NCI-H345 treated with DMSO at 0.1 percent for 48 hours (cell line): ENCODE results near the gene BOK.
"Not testable (repeated sequence)": the region's sequence is repeated elsewhere in the genome, so short reads cannot be mapped to it uniquely, and the experiment has no call there.

Source experiments
- DNase-seq: peaks from one replicate; lab custom pipeline; 2025; ENCODE audit not compliant: unreplicated experiment; lab: John Stamatoyannopoulos, UW

Gene BOK

GRCh38 chr2:241555711-241556110, 2.8 kb upstream of the BOK start:
- DNase-seq: no peak

- DNase-seq: no peak
These were observed 1.8 kb upstream of the BOK start for GRCh38 chr2:241556746-241557145.

DNA sequence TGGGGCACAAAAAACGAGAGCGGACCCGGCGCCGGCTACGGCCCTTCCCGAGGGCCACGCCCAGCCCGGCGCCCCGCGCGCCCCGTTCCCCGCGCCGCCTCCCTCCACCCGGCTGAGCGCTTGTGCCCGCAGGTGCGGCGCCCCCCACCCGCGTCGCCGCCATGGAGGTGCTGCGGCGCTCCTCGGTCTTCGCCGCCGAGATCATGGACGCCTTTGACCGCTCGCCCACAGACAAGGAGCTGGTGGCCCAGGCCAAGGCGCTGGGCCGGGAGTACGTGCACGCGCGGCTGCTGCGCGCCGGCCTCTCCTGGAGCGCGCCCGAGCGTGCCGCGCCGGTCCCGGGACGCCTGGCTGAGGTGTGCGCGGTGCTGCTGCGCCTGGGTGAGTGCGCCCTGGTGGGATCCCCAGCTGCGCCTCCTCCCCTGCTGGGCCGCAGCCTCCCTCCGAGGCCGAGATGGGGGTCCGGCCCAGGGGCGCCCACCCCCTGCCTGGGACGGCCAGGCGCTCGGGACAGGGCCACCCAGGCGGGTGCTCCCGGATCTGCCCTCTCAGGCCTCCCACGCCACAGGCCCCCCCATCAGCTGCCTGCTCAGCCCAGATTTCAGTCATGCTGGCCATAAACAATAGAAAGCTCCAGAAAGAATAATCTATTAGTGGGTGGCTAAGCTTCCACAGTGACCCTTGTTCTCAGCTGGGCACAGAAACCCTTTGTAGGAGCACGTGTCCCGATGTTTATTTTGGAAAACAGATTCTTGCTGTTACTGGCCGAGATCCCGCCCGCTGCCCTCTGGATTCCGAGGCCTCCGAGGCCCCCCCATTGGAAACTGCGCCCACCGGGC, 997 bp downstream of the BOK start:
- no peak for DNase-seq

DNA sequence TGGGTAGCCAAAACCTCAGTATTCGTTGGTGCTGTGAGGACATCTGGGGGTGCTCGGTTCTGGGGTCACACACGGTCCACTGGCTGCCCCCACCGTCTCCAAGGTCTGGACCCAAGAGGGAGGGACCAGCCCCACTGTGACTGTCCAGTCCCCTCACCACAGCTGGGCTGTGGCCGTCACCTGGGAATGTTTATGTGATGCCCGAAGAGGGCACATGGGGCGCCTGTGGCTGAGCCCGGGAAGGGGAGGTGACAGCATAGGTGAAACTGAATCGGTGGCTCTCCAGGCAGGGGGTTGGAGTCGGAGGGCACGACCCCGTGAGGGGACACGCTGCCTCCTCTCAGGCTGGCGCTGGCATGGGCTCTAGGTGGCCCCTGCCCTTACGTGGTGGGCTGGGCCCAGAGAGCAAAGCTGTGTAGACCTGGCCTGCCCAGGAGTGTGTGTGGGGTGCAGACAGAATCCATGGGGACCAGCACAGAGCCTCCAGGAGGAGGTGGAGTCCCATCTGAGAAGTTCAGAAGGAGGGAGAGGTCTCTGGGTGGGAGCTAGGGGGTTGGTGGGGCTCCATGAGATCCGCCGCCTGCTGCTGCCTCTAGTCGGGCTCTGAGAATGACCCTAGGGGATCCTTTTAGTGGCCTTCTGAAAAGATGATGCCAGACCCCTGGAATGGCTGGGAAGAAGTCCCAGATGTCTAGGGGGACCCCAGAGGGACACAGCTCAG, 1.8 kb downstream of the BOK start:
- DNase-seq: no peak

GRCh38 chr2:241560883-241561474, 2.4 kb downstream of the BOK start:
- DNase-seq: no peak

- DNase-seq: no peak
These were observed 3.3 kb downstream of the BOK start for GRCh38 chr2:241561832-241562231.

DNA sequence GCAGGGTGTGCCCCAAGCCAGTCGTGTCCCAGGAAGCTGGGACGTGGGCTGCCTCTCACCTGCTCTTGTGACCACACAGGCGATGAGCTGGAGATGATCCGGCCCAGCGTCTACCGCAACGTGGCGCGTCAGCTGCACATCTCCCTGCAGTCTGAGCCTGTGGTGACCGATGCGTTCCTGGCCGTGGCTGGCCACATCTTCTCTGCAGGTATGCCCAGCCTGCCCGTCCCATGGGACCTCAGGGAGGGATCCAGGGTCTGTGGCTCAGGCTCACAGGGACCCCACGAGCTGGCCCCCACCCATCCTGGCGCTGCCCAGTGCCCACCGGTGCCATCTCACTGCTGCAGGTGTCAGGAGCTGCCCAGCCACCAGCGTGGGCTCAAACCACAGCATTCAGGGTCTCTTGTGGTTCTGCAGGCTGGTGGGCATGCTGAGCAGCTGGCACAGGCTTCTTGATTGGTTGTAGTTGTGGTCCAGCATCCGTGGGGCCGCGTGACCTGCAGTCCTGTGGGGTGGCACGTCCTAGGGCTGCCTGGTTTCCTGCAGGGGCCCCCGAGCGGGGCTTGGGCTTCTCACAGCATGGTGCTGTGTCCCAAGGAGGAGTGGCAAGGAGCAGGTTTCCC, 3.8 kb downstream of the BOK start:
- DNase-seq: no peak

DNA sequence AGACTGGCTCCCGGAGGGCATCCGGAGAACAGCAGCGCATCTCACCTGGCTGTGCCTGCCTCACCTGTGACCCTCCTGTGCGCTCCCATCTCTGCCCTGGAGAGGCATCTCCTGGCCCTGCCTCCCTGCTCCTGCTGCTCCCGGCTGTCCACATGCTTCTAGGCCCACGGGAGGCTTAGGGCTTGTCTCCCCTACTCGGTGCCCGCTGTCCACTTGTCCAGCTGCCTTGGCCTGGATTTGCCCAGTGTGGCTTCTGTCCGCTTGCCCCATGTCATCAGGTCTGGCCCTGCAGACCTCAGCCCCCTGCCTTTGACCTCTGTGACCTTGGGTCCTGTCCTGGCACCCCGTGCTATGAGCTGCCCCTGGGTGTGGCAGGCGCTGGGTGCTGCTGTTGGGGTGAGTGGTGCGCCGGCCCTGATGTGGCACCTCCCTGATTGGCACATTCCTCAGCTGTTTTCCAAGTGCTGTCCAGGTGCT, 4.5 kb downstream of the BOK start:
- no peak for DNase-seq

- no peak for DNase-seq
These were observed 5.0 kb downstream of the BOK start for GRCh38 chr2:241563571-241563980.

DNA sequence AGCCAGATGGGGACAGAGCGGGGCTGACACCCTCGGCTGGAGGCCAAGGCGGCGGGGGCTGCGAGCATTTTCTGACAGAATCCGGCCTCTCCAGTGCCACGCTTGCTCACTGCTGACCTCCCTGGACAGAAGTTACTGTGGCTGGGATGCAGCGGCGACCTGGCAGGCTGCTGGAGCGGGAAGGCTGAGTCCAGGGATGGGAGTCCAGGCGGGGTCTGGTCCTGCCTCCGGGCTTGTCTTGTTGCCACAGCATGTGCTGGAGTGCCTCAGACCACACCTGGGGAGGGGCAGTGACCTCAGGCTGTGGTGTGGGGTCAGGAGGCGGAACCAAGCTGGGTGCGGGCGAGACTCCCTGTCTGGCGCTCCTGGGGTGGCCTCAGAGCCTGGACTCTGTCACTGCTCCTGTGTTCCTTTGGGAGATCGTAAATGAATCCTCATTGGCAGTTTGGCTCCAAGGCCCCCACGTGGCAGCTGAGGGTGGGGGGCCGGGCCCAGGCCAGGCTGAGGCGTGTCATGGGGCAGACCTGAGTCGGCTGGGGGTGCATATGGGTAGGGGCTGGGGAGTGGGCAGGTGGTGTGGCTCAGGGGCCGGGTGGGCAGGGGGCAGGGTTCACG, 5.5 kb downstream of the BOK start:
- DNase-seq: no peak

GRCh38 chr2:241564596-241565410, 6.3 kb downstream of the BOK start:
- DNase-seq: no peak

- DNase-seq: no peak
These were observed 6.9 kb downstream of the BOK start for GRCh38 chr2:241565411-241565810.

DNA sequence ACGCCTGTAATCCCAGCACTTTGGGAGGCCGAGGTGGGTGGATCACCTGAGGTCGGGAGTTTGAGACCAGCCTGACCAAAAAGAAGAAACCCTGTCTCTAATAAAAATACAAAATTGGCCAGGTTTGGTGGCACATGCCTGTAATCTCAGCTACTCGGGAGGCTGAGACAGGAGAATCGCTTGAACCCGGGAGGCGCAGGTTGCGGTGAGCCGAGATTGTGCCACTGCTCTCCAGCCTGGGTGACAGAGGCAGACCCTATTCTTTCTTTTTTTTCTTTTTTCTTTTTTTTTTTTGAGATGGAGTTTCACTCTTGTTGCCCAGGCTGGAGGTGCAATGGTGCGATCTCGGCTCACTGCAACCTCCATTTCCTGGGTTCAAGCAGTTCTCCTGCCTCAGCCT, 7.5 kb downstream of the BOK start:
- DNase-seq: not testable (repeated sequence)

DNA sequence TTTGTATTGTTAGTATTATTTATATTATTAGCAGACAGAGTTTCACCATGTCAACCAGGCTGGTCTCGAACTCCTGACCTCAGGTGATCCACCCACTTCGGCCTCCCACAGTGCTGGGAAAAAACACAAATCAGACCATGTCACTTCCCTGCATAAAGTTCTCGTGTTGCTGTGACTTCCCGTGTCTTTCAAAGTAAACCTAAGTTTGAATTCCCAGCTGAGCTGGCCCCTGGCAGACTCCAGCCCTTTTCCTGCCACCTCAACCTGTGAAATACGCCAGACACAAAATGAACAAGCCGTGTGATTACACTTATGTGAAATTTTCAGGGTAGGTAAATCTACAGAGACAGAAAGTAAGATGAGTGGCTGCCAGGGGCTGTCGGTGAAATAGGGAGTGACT, 7.9 kb downstream of the BOK start:
- no peak for DNase-seq

- not testable (repeated sequence) for DNase-seq
These were observed 8.7 kb downstream of the BOK start for GRCh38 chr2:241567266-241567665.

- no peak for DNase-seq
These were observed 9.2 kb downstream of the BOK start for GRCh38 chr2:241567776-241568175.

DNA sequence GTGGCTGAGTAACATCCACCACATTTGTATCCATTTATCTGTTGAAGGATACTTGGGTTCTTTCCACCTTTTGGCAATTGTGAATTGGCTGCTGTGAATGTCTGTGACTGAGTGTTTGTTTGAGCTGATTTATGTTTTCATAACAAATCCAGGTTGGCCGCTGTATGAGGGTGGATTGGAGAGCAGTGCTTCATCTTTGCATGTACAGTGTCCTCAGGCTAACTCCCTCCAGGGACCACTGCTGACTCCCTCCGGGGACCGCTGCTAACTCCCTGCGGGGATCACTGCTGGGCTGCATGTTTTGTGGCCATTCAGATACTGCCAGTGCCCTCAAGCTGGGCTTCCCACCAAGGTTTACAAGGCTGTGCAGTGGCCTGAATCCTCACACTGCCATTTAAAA, 10.2 kb downstream of the BOK start:
- peak; percentile 93 for DNase-seq

GRCh38 chr2:241569831-241570281, 11.3 kb downstream of the BOK start:
- no peak for DNase-seq

DNA sequence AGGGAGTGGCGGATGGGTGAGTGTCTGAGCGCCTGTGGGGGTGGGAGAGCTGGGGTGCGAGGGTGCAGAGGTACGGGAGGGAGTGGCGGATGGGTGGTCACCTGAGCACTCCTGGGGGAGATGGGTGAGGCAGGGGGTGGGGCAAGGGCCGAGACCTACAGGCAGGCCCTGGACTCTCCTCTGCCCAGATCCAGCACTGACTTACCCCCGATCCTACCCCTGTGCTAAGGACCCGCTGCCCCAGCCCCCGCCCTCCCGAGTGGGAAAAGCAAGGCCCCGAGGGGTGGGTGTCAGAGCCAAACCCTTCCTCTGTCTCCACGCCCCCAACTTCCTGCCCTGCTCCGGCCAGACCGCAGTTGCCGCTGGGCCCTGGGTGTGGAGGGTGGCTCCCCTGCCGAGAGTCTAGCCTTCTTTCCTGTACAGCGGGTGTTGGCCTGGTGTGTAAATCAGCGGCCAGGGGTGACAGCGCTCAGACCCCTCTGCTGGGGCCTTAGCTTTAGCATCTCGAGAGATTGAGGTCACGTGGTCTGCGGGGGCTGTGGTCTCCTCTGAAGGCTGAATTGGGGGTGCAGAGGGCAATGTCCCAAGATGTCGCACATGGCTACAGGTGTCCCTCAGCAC, 12.5 kb downstream of the BOK start:
- no peak for DNase-seq
